A549 (cell line): ENCODE data around the gene EIF3L.

ENCODE experiments used
- CEBPB ChIP-seq, 2 experiments: fragments of >200 bp in 1 of 2; sonication (Bioruptor Twin) in 1 of 2; formaldehyde crosslinking in 1 of 2; IDR thresholded peaks; 2 replicates each; pipeline ENCODE4 v1.6.1; 2012 to 2016
- JUN ChIP-seq, 2 experiments: fragments of >200 bp; sonication (Bioruptor Twin); formaldehyde crosslinking; IDR thresholded peaks; 2 replicates in 1 of 2; 3 replicates in 1 of 2; pipeline ENCODE4 v1.6.1; 2016 to 2017
- POLR2A ChIP-seq: IDR thresholded peaks from 2 replicates; pipeline ENCODE4 v1.6.1; 2012; ENCODE audit warnings: mild to moderate bottlenecking, low read length
- POLR2AphosphoS2 ChIP-seq: conservative IDR thresholded peaks from 2 replicates; pipeline ENCODE4 v1.6.1; 2012; ENCODE audit warnings: low read length, improper control_type of control experiment, inconsistent platforms
- RCOR1 ChIP-seq: fragments of 150-350 bp; IDR thresholded peaks from 2 replicates; pipeline ENCODE4 v1.6.1; 2014; ENCODE audit warnings: antibody characterized with exemption, low read length, low read depth
- TF ChIP-seq, protein P1 (sequence below): fragments of 450-650 bp; IDR thresholded peaks from 2 replicates; pipeline ENCODE4 v1.6.1; 2014; ENCODE audit warnings: antibody characterized with exemption
- TF ChIP-seq, protein P2 (sequence below): fragments of >200 bp; sonication (Bioruptor Twin); formaldehyde crosslinking; IDR thresholded peaks from 3 replicates; pipeline ENCODE4 v1.5.1; 2016
- TF ChIP-seq, protein P3 (sequence below): IDR thresholded peaks from 2 replicates; pipeline ENCODE4 v1.6.1; 2012

DNA sequence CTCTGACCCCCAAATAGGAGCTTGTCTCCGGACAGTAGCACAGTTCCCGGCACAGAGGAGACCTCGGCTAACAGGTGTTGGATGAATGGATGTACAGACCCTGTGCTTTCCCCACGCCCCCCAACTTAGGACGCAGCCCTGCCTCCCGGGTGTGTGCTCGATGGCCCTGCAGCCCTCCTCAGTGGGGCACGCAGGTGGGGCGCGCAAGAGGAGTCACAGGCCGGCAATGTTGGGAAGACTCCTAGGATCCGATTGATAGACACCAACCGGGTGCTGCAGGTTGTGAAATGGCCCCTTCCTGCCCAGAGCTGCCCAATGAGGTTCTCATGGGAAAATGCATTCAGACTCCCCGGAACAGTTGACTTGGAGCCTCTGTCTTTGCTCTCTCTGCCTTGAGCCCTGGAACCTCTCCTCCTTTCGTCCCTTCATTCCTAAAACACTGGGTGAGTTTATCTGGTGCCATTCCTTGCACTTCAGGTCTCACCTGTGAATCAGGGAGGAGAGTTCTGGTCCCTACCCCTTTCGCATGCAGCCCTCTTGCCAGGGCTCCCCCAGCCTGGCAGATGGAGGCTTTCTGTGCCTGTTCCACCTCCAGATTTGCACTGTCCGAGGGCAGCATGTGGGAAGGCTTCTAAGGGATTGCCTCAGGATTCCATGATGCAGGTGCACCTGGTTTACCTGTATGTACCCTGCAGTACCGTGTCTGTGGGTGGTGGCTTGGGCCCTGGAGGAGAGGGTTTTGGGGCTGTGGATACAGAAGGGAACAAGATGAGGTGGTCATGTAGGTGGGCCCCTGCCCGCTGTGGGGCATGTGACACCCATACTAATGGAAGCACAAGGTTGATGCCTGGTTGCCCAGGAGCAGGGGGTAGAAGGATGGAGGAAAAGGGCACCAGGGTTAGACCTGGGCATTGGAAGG, 58.1 kb downstream of the EIF3L start:
- TF ChIP-seq, protein P1, sequence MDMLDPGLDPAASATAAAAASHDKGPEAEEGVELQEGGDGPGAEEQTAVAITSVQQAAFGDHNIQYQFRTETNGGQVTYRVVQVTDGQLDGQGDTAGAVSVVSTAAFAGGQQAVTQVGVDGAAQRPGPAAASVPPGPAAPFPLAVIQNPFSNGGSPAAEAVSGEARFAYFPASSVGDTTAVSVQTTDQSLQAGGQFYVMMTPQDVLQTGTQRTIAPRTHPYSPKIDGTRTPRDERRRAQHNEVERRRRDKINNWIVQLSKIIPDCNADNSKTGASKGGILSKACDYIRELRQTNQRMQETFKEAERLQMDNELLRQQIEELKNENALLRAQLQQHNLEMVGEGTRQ: no peak
- TF ChIP-seq, protein P2, sequence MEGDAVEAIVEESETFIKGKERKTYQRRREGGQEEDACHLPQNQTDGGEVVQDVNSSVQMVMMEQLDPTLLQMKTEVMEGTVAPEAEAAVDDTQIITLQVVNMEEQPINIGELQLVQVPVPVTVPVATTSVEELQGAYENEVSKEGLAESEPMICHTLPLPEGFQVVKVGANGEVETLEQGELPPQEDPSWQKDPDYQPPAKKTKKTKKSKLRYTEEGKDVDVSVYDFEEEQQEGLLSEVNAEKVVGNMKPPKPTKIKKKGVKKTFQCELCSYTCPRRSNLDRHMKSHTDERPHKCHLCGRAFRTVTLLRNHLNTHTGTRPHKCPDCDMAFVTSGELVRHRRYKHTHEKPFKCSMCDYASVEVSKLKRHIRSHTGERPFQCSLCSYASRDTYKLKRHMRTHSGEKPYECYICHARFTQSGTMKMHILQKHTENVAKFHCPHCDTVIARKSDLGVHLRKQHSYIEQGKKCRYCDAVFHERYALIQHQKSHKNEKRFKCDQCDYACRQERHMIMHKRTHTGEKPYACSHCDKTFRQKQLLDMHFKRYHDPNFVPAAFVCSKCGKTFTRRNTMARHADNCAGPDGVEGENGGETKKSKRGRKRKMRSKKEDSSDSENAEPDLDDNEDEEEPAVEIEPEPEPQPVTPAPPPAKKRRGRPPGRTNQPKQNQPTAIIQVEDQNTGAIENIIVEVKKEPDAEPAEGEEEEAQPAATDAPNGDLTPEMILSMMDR: no peak
- TF ChIP-seq, protein P3, sequence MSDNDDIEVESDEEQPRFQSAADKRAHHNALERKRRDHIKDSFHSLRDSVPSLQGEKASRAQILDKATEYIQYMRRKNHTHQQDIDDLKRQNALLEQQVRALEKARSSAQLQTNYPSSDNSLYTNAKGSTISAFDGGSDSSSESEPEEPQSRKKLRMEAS: no peak
- TF ChIP-seq POLR2AphosphoS2 (no peak), POLR2A (no peak), CEBPB (IDR thresholded peaks at IDR 0.05) (no peak), RCOR1 (no peak), JUN (IDR thresholded peaks at IDR 0.05) (no peak)
